Hepatocyte (in vitro differentiated cells): ENCODE results near the gene INSR.

Experiments
- CTCF ChIP-seq: fragments of 200-600 bp; sonication (generic); IDR thresholded peaks from 2 replicates; pipeline ENCODE4 v1.5.1; 2016; ENCODE audit warnings: antibody characterized with exemption, mild to moderate bottlenecking; ENCODE audit not compliant: poor library complexity
- EZH2phosphoT487 ChIP-seq: fragments of 200-600 bp; sonication (generic); IDR thresholded peaks from one replicate; pipeline ENCODE4 v1.6.1; 2018; ENCODE audit warnings: antibody characterized with exemption, mild to moderate bottlenecking, low read depth, moderate library complexity; ENCODE audit not compliant: unreplicated experiment, severe bottlenecking

- TF ChIP-seq EZH2phosphoT487 (no peak), CTCF (no peak)
These were observed 168.1 kb downstream of the INSR start for GRCh38 chr19:7126132-7126531.
